ENCODE data around the gene BMERB1. TPM values are rescaled to one million over a fixed set of nuclear protein-coding genes. Genes with fewer than 3 reads are reported as not detected.

BMERB1 gene
- polyA plus RNA-seq, 4 donors = 40.8 to 47.8 (median 44.8) TPM

DNA sequence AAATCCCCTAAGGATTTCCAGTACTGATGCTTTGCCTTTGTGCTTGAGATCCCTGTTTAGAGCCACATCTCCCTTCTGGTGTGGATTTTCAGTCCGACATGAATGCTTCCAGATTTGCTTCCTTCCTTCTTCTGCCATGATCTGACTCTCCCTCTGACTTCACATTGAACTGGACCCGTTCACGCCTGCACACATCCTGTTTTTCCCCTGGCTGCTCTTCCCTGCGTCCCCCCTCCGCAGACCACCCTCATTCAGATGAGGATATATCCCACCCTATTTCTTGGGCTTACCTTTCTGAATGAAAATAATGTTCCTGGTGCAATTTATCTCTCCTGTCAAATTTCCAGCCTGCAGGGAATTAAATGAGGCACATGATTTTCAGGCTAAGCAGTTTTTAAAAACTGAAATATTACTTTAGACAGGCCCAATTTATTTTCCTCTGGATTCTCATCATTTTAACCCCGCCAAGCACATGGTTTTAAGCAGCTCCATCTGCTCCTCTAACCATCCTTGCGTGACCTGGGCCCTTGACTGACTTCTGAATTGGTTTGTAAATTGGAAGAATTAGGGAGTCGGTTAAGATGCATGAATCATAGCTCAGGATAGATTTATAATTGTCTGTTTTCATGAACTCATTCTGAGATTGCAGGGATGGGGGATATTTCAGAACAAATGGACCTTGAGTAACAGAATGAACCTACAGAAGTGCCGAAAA is 59.2 kb downstream of the BMERB1 start:
- no peak for DNase-seq (ENCODE audit: low read depth in 4 of 4, low spot score in 2 of 4)

DNA sequence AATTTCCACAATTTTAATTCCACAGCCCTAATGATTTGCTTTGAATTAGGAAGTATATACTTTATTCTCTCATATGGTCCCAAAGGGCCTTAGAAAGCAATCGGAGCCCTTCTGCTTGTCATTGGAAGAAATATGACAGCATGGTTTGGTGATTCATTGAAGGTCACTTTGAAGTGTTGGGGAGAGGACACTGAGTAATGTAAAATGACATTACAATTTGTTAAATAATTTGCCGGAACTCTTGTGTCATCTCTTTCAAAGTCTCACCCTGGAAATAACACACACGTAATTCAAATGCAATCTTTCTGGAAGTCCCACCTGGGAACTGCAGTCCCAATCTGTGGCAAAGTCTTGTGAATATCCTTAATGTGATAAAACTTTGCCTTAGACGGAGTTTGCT is 59.8 kb downstream of the BMERB1 start:
- DNase-seq (ENCODE audit: low read depth in 4 of 4, low spot score in 2 of 4) = no peak

DNA sequence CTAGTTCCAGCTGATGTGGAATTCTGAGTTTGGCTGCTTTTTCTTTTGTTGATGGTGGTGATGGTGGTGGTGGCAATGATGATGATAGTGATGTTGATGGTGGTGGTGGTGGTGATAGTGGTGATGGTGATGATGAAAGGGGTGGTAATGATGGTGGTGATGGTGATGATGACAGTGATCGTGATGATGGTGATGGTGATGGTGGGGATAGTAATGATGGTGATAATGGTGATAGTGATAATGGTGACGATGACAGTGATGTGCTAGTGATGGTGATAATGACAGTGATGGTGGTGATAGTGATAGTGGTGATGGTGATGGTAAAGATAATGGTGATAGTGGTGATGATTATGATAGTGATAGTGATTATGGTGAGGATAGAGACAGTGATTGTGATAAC is 61.5 kb downstream of the BMERB1 start:
- no peak for DNase-seq (ENCODE audit: low read depth in 4 of 4, low spot score in 2 of 4)

DNA sequence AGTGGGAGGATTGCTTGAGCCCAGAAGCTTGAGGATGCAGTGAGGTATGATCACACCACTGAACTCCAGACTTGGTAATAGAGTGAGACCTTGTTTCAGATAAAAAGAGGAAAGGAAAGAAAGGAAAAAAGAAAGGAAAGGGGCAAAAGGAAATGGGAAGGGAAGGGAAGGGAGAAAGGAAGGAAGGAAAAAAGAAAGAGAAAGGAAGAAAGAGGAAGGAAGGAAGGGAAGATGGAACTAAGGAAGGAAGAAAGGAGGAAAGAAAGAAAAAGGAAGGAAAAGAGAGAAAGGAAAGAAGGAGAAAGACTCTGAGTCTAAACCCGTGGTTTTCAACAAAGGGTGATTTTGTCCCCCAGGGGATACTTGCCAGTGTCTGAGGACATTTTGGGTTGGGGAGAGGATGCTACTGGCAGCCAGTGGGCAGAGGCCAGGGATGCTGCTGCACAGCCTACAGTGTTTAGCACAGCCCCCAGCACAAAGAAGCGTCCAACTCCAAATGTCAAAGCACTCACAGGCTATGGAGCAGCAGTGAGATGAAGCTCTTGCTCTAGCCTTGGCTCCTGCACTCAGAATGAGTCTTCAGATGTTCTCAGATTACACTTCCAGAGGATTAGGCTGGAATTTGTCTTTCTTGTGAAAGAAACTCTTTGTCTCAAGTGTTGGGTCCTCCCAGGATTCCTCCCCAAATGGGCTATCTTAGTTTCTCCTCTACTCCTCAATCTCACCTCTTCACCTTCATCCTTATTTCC is 64.2 kb downstream of the BMERB1 start:
- DNase-seq (ENCODE audit: low read depth in 4 of 4, low spot score in 2 of 4) = no peak

DNA sequence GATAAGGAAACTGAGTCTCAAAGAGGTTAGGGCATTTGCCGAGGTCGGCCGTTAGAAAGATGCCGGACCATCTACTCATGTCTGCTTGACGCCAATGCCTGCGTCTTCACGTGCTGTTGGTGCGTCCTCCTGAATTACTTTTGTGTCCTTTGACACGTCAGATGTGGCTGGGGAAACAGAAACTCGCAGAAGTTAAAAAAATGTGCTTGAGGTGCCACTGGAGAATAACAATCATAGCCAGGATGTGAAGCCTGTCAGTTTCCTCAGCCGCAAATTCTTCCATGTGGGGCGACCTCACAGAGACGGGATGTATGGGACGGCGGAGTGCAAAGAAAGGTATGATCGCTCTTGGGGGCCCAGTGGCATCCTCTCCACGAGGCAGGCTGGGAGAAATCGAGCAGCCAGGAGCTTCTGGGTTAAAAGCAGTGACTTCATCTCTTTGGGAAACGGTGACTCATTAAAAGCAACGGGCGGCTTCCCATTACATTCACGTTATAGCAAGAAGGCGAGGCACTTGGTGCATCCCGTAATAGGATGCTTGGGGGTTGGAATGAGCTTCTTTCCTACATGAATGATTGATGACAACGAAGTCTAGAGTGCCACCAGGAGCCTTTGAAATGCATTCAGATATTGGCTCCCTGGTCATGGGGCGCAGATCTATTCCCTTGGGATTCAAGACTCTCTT is 67.8 kb downstream of the BMERB1 start:
- no peak for DNase-seq (ENCODE audit: low read depth in 4 of 4, low spot score in 2 of 4)

DNA sequence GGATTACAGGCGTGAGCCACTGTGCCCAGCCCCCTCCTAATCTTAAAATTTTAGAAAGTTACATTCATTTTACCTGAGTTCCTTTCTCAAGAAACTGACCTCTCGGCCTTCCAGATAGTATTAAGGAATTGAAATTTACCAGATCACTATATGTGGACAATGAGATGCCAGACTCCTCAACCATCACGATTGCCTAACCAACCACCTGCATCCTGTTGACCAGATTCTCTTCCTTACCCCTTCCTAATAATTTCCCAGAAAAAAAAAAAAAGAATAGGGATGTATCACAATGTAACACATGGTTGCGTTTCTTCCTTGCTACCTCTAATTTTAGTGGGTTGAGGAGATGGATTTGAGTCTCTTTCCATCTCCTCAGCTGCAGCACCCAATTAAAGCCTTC is 72.1 kb downstream of the BMERB1 start:
- no peak for DNase-seq (ENCODE audit: low read depth in 4 of 4, low spot score in 2 of 4)

DNA sequence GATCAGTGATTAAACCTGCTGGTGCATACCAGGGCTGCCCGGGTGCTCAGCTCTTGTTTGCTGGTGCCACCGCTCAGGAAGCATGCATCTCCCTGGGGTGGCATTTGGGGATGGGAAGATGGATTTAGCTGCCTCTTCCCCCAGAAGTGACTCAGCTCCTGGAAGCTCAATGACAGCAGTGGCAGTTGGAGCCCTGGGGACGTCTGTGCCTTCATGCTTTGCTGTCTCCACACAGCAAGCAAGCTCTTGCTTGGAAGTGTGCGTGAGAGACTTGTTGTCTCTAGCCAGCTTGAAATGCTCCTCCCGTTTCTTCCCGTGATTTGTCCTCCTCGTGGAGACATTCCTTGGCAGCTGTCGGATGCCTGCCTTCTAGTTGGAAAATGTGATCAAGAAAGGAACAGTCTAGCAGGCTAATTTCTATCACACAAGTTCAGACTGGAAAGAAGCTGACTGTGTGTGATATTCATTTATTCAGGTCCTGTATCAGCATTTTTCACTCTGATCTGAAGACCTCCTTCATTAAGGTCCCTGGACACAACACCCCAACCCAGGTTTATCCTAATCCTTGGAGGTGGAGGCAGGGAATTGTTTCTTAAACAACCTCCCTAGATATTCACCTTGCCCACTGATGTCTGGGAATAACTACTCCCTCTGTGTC is 73.0 kb downstream of the BMERB1 start:
- DNase-seq (ENCODE audit: low read depth in 4 of 4, low spot score in 2 of 4) = no peak

DNA sequence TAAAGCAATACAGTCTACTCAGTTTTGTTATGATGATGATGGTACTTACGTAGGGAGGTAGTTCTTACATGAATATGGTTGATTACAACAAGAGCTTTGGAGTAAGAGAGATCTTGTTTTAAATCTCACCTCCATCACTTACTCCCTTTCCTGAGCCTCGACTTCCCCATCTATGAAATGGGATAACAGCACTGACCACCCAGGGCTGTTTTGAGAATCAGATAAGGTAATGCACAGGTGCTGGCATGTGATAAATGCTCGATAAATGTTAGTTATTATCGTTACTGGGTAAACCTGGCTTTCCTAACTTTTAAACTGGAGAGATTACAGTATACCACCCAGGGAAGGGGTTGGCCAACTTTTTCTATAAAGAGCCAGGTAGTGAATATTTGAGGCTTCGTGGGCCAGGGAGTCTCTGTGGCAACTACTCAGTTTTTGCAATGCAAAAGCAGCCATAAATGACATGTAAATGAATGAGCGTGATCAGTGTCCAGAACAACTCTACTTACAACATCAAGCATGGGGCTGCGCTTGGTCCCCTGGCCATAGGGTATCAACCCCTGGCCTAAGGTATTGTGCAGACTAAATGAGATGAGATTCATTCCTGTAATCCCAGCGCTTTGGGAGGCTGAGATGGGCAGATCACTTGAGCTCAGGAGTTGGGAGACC is 73.7 kb downstream of the BMERB1 start:
- no peak for DNase-seq (ENCODE audit: low read depth in 4 of 4, low spot score in 2 of 4)

DNA sequence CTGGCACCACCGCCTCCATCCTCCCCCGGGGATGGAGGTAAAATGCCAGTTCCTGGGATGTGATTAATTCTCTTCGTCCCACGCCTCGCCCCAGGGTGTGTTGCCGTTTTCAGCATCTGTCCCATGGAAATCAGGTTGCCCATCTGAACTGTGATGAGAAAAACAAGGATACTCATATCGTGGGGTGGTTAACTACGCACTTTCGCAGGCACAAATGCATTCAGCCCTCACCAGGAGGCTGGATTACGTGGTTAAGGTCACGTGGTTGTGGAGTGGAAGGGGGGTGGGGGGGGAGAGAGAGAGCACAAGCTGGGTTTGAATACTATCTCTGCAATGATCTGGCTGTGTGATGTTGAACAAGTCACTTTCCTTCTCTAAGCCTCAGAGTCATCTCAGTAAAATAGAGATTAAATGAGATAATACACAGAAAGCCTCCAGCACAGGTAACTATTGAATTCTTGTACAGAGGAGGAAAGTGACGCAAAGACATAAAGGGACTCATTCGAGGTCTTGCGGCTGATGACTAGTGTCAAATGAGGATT is 74.7 kb downstream of the BMERB1 start:
- no peak for DNase-seq (ENCODE audit: low read depth in 4 of 4, low spot score in 2 of 4)

DNA sequence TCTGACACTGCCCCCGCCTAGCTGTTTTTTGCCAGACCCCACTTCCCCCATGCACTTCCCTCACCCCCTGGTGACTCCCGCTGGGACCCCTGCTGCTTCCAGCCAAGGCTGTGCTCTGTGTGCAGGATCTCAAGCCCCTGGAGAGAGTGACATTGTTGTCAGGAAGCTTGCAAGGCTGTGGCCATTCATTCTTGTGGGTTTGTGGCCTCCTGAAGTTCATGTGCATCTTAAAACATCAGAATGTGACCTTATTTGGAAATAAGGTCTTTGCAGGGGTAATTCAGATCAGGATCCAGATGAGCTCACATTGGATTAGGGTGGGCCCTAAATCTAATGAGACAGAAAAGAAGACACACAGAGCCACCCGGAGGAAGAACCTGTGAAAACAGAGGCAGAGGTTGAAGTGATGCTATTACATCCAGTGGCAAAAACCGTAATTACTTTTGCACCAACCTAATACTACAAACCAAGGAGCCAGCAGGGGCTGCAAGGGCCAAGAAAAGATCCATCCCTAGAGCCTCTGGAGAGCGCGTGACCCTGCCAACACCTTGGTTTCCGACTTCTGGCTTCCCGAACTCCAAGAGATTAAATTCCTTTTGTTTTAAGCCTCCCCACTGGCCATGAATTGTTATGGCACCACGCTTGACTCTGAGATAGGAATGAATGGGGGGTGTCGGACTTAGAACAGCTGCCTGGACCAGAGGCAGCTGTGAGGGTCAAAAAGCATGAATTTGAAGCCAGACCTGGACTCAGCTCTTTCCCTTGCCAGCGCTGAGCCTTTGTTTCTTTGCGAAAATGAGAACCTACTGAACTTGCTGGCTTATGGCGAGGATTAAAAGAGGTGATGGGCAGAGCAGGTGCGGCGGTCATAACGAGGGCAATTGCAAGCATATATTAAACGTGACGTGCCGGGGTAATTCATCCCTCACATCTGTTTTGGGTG is 75.5 kb downstream of the BMERB1 start:
- no peak for DNase-seq (ENCODE audit: low read depth in 4 of 4, low spot score in 2 of 4)

DNA sequence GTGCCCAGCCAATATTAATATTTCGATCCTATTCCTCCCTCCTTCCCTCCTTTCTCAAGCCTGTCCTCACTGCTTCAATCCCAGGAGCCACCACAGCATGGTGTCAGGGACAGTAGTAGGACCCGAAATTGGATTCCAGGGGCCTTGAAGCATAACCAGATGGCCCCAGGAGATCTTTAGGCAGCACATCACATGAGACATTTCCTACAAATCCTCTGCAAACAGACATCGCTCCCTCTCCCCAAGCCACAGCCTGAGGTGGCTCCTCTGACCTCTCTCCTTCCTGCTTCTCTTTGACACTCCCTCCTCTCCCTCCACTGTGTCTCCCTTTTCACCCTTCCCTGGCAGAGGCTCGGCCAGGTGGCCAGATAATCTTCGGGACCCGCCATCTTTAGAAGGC is 76.6 kb downstream of the BMERB1 start:
- no peak for DNase-seq (ENCODE audit: low read depth in 4 of 4, low spot score in 2 of 4)

DNA sequence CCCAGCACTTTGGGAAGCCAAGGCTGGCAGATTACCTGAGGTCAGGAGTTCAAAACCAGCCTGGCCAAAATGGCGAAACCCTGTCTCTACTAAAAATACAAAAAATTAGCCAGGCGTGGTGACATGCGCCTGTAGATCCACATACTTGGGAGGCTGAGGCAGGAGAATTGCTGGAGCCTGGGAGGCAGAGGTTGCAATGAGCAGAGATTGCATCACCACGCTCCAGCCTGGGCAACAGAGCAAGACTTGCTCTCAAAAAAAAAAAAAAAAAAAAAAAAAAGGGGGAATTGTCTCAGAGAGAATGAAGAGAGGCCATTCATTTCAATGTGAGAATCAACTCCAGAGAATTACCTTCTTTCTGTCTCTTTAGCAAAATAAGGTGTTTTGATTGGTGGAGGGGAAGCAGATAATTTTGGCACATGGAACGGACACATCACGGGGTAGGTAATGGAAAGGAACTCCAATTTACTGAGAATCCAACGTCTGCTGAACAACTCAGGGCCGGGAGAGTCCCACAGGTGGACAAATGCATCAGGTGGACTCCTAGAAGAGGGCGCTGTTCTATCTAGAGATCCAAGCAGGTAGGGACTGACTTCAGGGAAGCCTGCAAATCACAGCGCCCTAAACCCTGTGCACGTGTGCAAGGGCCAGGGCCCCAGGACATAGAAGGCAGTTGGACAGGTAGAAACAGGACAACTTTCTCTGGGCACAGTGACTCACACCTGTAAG is 77.5 kb downstream of the BMERB1 start:
- DNase-seq (ENCODE audit: low read depth in 4 of 4, low spot score in 2 of 4) = no peak

DNA sequence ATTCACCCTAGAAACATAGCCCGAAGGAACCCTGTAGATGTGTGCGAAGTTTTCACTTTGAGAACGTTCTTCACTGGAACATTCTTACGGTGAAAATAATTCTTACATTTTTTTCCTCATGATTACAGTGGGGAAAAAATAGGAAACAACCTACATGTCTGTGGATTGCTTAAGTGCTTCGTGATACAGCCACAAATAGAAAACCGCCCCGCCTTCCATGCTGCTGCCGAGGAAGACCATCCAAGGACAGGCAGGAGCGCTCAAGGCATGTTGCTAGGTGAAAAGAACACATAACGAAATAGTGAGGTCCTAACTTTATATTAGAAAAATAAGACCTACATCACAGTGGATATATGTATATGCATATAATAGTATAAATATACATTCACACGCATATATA is 78.8 kb downstream of the BMERB1 start:
- no peak for DNase-seq (ENCODE audit: low read depth in 4 of 4, low spot score in 2 of 4)

DNA sequence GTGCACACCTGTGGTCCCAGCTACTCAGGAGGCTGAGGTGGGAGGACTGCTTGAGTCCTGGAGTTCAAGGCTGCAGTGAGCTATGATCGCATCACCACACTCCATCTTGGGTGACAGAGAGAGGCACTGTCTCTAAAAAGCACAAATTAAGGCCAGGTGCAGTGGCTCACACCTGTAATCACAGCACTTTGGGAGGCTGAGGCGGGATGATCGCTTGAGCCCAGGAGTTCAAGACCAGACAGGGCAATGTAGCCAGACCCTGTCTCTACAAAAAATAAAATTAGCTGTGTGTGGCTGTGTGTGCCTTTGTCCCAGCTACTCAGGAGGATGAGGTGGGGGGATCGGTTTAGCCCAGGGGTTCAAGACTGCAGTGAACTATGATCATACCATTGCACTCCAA is 81.6 kb downstream of the BMERB1 start:
- DNase-seq (ENCODE audit: low read depth in 4 of 4, low spot score in 2 of 4) = no peak

DNA sequence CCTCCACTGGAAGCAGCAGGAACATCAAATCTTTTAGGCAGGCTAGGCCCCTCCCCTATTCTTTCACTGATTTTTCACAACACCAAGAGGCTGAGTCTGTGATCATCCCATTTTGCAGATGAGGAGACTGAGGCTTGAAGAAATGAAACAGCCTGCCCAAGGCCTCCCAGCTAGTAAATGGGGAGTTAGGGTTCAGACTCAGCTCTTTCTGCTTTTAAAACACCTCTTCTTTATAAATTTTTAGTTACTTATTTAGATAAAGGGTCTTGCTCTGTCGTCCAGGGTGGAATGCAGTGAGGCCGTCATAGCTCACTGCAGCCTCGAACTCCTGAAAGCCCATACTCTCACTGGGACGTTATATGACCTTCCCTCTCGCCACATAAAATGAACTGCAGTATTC is 82.2 kb downstream of the BMERB1 start:
- DNase-seq (ENCODE audit: low read depth in 4 of 4, low spot score in 2 of 4) = no peak

DNA sequence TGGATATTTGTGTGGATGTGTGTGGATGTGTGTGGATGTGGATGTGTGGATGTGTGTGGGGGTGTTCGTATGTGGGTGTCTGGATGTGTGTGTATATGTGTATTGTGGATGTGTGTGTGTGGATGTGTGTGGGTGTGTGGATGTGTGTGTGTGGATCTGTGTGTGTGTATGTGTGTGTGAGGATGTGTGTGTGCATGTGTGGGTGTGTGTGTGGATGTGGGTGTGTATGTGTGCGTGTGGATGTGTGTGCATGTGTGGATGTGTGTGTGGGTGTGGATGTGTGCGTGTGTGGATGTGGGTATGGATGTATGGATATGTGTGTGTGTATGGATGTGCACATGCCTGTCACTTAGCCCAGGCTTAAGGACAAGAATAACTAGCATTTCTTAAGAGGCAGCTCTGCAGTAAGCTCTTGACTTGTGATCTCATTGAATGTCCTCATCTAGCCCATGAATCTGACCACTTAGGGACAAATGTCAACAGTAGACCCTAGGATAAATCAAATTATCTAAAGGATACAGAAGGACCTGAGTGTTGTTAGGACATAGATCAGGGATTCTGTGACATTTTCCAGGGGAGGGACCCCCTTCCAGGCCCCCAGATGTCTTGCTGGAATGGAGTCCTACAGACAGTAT is 83.5 kb downstream of the BMERB1 start:
- DNase-seq (ENCODE audit: low read depth in 4 of 4, low spot score in 2 of 4) = no peak

DNA sequence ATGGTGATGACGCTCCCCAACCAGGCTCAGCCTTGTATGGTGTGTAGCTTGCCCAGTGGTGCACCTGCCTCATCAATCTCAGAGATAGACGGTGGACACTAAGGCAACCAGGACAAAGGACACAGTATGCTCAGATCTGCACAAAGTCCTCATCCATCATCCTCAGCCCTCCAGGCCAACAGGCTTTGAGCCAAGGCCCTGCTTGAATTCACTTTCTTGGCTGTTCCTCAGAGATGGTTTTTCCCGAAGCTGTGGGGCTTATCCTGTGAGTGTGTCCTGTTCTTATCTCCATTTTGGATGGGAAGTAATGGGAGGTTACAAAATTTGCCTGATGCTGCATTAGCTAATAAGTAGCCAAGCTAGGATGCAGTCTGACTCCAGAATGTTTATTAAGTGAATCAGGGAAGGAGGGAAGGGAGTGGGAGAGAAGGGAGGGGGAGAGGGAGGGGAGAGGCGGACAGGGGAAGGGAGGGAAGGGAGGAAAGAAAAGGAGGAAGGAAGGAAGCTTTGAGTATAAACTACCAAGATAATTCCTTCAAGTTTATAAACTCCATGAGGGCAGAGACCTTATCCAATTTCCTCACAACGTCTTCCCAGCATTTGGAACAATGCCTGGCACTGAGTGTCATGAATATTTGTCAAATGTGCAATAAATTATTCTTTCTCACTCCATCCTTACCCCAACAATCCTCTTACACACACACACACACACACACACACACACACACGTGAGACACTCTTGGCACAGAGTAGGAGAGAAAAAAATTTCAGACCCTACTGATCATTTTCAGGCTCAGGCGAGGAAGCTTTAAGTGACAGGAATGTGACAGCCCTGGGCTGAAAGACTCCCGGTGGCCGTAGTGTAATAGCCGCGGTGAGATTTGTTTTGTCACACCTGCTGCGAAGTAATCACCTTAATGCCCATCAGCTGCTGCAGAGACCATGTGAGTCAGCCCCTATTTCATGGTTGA is 84.3 kb downstream of the BMERB1 start:
- DNase-seq (ENCODE audit: low read depth in 4 of 4, low spot score in 2 of 4) = no peak
